GM21717 (cell line): ENCODE results near the gene PTPRO.

Experiments
- ATAC-seq: cut with Tn5 transposase; IDR thresholded peaks from one replicate; pipeline ENCODE4 v1.9.1; 2021; ENCODE audit warnings: mild to moderate bottlenecking, moderate library complexity; ENCODE audit not compliant: unreplicated experiment

Gene PTPRO

GRCh38 chr12:15522574-15523187 lies 200.4 kb downstream of the PTPRO start:
- no peak for ATAC-seq

- ATAC-seq: no peak
These were observed 203.1 kb downstream of the PTPRO start for GRCh38 chr12:15525441-15525840.

GRCh38 chr12:15526033-15526432 lies 203.7 kb downstream of the PTPRO start:
- peak; percentile 99 for ATAC-seq

- ATAC-seq: peak; percentile 44
These were observed 205.1 kb downstream of the PTPRO start for GRCh38 chr12:15527201-15528080.

GRCh38 chr12:15528666-15529065 lies 206.4 kb downstream of the PTPRO start:
- ATAC-seq: no peak

GRCh38 chr12:15530361-15530760 lies 208.1 kb downstream of the PTPRO start:
- no peak for ATAC-seq

GRCh38 chr12:15532364-15532977 lies 210.2 kb downstream of the PTPRO start:
- peak; percentile 75 for ATAC-seq

- peak; percentile 76 for ATAC-seq
These were observed 212.0 kb downstream of the PTPRO start for GRCh38 chr12:15534322-15534721.

- no peak for ATAC-seq
These were observed 212.6 kb downstream of the PTPRO start for GRCh38 chr12:15534874-15535273.

GRCh38 chr12:15535352-15535781 lies 213.1 kb downstream of the PTPRO start:
- no peak for ATAC-seq

GRCh38 chr12:15536446-15536845 lies 214.1 kb downstream of the PTPRO start:
- ATAC-seq: no peak

- ATAC-seq: no peak
These were observed 216.6 kb downstream of the PTPRO start for GRCh38 chr12:15538881-15539280.

GRCh38 chr12:15540005-15540404 lies 217.7 kb downstream of the PTPRO start:
- ATAC-seq: no peak

- ATAC-seq: no peak
These were observed 218.2 kb downstream of the PTPRO start for GRCh38 chr12:15540469-15540872.

GRCh38 chr12:15541996-15542631 lies 219.8 kb downstream of the PTPRO start:
- no peak for ATAC-seq

GRCh38 chr12:15543347-15543746 lies 221.0 kb downstream of the PTPRO start:
- ATAC-seq: no peak

GRCh38 chr12:15544589-15544988 lies 222.3 kb downstream of the PTPRO start:
- ATAC-seq: no peak

- no peak for ATAC-seq
These were observed 223.0 kb downstream of the PTPRO start for GRCh38 chr12:15545334-15545733.

- ATAC-seq: peak; percentile 86
These were observed 223.9 kb downstream of the PTPRO start for GRCh38 chr12:15546102-15546701.

- ATAC-seq: no peak
These were observed 224.8 kb downstream of the PTPRO start for GRCh38 chr12:15547063-15547462.

- ATAC-seq: no peak
These were observed 225.4 kb downstream of the PTPRO start for GRCh38 chr12:15547691-15548090.
